Measurements from ENCODE around the gene CEACAM19. TPM values are rescaled to one million over a fixed set of nuclear protein-coding genes. Genes with fewer than 3 reads are reported as not detected.

CEACAM19 gene
- total and polyA plus RNA-seq, 2 of the 13 experiments (the other 11 are each of a cell fraction or from before 2014, with no cell fraction given) = 1.3 to 4.0 TPM

GRCh38 chr19:44725251-44725650, 54.0 kb downstream of the CEACAM19 start (continued):
- TF ChIP-seq ZNF609 (CRISPR knock-in tag; IDR thresholded peaks at IDR 0.05; ENCODE audit: borderline replicate concordance) = peak; percentile 70; the same call in 1 of the 2 replicates
- TF ChIP-seq RXRB (CRISPR knock-in tag; IDR thresholded peaks at IDR 0.05; ENCODE audit: borderline replicate concordance) = peak; percentile 56; the same call in 1 of the 2 replicates
- TF ChIP-seq ZNF792 (CRISPR knock-in tag; IDR thresholded peaks at IDR 0.05) = peak; percentile 67; the same call in 1 of the 2 replicates
- TF ChIP-seq HNF1A (IDR thresholded peaks at IDR 0.05; ENCODE audit: low read depth) = no peak
- no peak for TF ChIP-seq HNF1A (CRISPR knock-in tag; IDR thresholded peaks at IDR 0.05; ENCODE audit: borderline replicate concordance)
- no peak for TF ChIP-seq ZFP90 (CRISPR knock-in tag; IDR thresholded peaks at IDR 0.05; ENCODE audit: borderline replicate concordance)
- no peak for TF ChIP-seq CREBL2 (CRISPR knock-in tag; IDR thresholded peaks at IDR 0.05; ENCODE audit: borderline replicate concordance)
- peak; percentile 92 for TF ChIP-seq HNF4A (CRISPR knock-in tag; IDR thresholded peaks at IDR 0.05)
- no peak for TF ChIP-seq RBAK (CRISPR knock-in tag; IDR thresholded peaks at IDR 0.05)
- peak; percentile 83 for TF ChIP-seq RARA (CRISPR knock-in tag; IDR thresholded peaks at IDR 0.05)
- TF ChIP-seq CENPX (CRISPR knock-in tag; IDR thresholded peaks at IDR 0.05) = no peak
- TF ChIP-seq ZNF619 (CRISPR knock-in tag; IDR thresholded peaks at IDR 0.05) = no peak
- no peak for TF ChIP-seq LCORL (IDR thresholded peaks at IDR 0.05)
- peak; percentile 89 for TF ChIP-seq LCORL (CRISPR knock-in tag; IDR thresholded peaks at IDR 0.05)
- TF ChIP-seq CBX5 (CRISPR knock-in tag; IDR thresholded peaks at IDR 0.05; ENCODE audit: borderline replicate concordance) = peak; percentile 69; the same call in 1 of the 2 replicates
- TF ChIP-seq SMYD3 (CRISPR knock-in tag; IDR thresholded peaks at IDR 0.05) = no peak
- TF ChIP-seq HDAC1 (CRISPR knock-in tag; IDR thresholded peaks at IDR 0.05) = peak; percentile 72
- peak; percentile 25; the same call in 1 of the 2 replicates for TF ChIP-seq TAF1 (CRISPR knock-in tag; IDR thresholded peaks at IDR 0.05)
- peak; percentile 52; the same call in 1 of the 2 replicates for TF ChIP-seq HNF1B (CRISPR knock-in tag; IDR thresholded peaks at IDR 0.05)
